AG04450 (cell line): ENCODE data around the gene WDR70. TPM values are rescaled to one million over a fixed set of nuclear protein-coding genes. Genes with fewer than 3 reads are reported as not detected.

Experiments
- CTCF ChIA-PET: fragments of 300-600, 350-600 bp; formaldehyde crosslinking; extraction: SDS; loops from one replicate; lab custom pipeline; 2022; ENCODE audit warnings: antibody characterized with exemption, inconsistent platforms; lab: Charles Lee
- POLR2A ChIA-PET: fragments of 350-600 bp; formaldehyde crosslinking; extraction: SDS; loops from one replicate; lab custom pipeline; 2021; ENCODE audit warnings: antibody characterized with exemption, inconsistent platforms; lab: Yijun Ruan, JAX
- DNase-seq: peaks from one replicate; pipeline ENCODE4 v3.0.0-alpha.2; 2011; ENCODE audit warnings: low read depth, low spot score
- H3K27ac ChIP-seq: one replicate; pipeline ENCODE4 v1.5.1; 2012; ENCODE audit warnings: low read depth, low read length, control low read depth
- H3K27me3 ChIP-seq: one replicate; pipeline ENCODE4 v1.6.0; 2012; ENCODE audit warnings: low read length; ENCODE audit not compliant: control insufficient read depth, insufficient read depth
- H3K4me3 ChIP-seq: 2 replicates; pipeline ENCODE4 v1.5.1; 2011; ENCODE audit warnings: mild to moderate bottlenecking, low read depth, low read length, control low read depth
- H3K9me3 ChIP-seq: 2 replicates; pipeline ENCODE4 v1.5.1; 2012; ENCODE audit warnings: low read length; ENCODE audit not compliant: control insufficient read depth, insufficient read depth
- CTCF ChIP-seq: IDR thresholded peaks from 2 replicates; pipeline ENCODE4 v1.5.1; 2011; ENCODE audit warnings: low read depth, low read length, control low read depth, inconsistent platforms
- polyA plus RNA-seq: library from polyadenylated mRNA; depleted of rRNA; stranded (reverse); fragments of >200 nt; gene quantifications from 2 replicates; pipeline ENCODE4 v1.2.3, GENCODE V29; 2011

WDR70 gene
- polyA plus RNA-seq, 1 experiment = 38.5 TPM

GRCh38 chr5:37715992-37716391 lies 336.9 kb downstream of the WDR70 start:
- ChIA-PET CTCF (interaction anchor here (1.3 kb wide), 1 partner anchor 477 kb away, joined by 3 read pairs; no protein-coding TSS in a partner anchor), POLR2A (no interaction called here)
- H3K9me3 ChIP-seq = no peaks in the 10 kb centered on the region
- no peaks in the 10 kb centered on the region for H3K27me3 ChIP-seq
- no peak overlapping the region for H3K27ac ChIP-seq
- H3K4me3 ChIP-seq = no peak overlapping the region
- no peak for DNase-seq
- no peak for TF ChIP-seq CTCF

GRCh38 chr5:37716405-37716804 lies 337.3 kb downstream of the WDR70 start:
- ChIA-PET CTCF (interaction anchor here (1.2 to 1.3 kb wide), 2 partner anchors 303 to 477 kb away, joined by 3 to 4 read pairs; no protein-coding TSS in a partner anchor), POLR2A (no interaction called here)
- H3K27ac ChIP-seq = no peak overlapping the region
- no peaks in the 10 kb centered on the region for H3K9me3 ChIP-seq
- DNase-seq = no peak
- no peak for TF ChIP-seq CTCF
- no peak overlapping the region for H3K4me3 ChIP-seq
- H3K27me3 ChIP-seq = no peaks in the 10 kb centered on the region

GRCh38 chr5:37717276-37717612 lies 338.1 kb downstream of the WDR70 start:
- Histone ChIP-seq H3K9me3 (no peaks in the 10 kb centered on the region), H3K4me3 (no peak overlapping the region), H3K27ac (peak overlapping the region; percentile 47), H3K27me3 (no peaks in the 10 kb centered on the region)
- DNase-seq = no peak
- CTCF ChIA-PET = interaction anchor here (1.2 to 1.3 kb wide), 2 partner anchors 304 to 476 kb away, joined by 3 to 4 read pairs; no protein-coding TSS in a partner anchor
- TF ChIP-seq CTCF = no peak
- POLR2A ChIA-PET = interaction anchor here (0.8 kb wide), 1 partner anchor 55 kb away, joined by 3 read pairs; no protein-coding TSS in a partner anchor

GRCh38 chr5:37717613-37718431 lies 338.7 kb downstream of the WDR70 start:
- H3K27ac ChIP-seq = peak overlapping the region; percentile 47
- POLR2A ChIA-PET = interaction anchor here (0.7 to 0.8 kb wide), 2 partner anchors 54 to 167 kb away, joined by 3 read pairs; no protein-coding TSS in a partner anchor
- CTCF ChIA-PET = interaction anchor here (1.2 to 1.3 kb wide), 2 partner anchors 305 to 476 kb away, joined by 3 to 4 read pairs; no protein-coding TSS in a partner anchor
- H3K4me3 ChIP-seq = no peak overlapping the region
- TF ChIP-seq CTCF = no peak
- no peaks in the 10 kb centered on the region for H3K9me3 ChIP-seq
- peak; percentile 72 for DNase-seq
- H3K27me3 ChIP-seq = no peaks in the 10 kb centered on the region

- Histone ChIP-seq H3K27ac (no peak overlapping the region), H3K4me3 (no peak overlapping the region), H3K9me3 (no peaks in the 10 kb centered on the region), H3K27me3 (no peaks in the 10 kb centered on the region)
- ChIA-PET POLR2A (no interaction called here), CTCF (interaction anchor here (1.5 kb wide), 1 partner anchor 307 kb away, joined by 7 read pairs; no protein-coding TSS in a partner anchor)
- no peak for TF ChIP-seq CTCF
- no peak for DNase-seq
Measured at GRCh38 chr5:37720550-37720952, 341.4 kb downstream of the WDR70 start.
